ENCODE data around the gene LSM14A. TPM values are rescaled to one million over a fixed set of nuclear protein-coding genes. Genes with fewer than 3 reads are reported as not detected.
"Not testable (repeated sequence)": the region's sequence is repeated elsewhere in the genome, so short reads cannot be mapped to it uniquely, and the experiment has no call there.

The LSM14A gene
- total RNA-seq, 1 donor from 2014 or later = 74.8 TPM

- no peak for ATAC-seq
Measured at GRCh38 chr19:34191355-34191962, 19.2 kb downstream of the LSM14A start.

GRCh38 chr19:34193439-34193838 is 21.1 kb downstream of the LSM14A start:
- no peak for ATAC-seq

GRCh38 chr19:34193876-34194275 is 21.6 kb downstream of the LSM14A start:
- no peak for ATAC-seq

GRCh38 chr19:34201133-34201532 is 28.8 kb downstream of the LSM14A start:
- ATAC-seq = no peak

- not testable (repeated sequence) for ATAC-seq
Measured at GRCh38 chr19:34205324-34205723, 33.0 kb downstream of the LSM14A start.

- no peak for ATAC-seq
Measured at GRCh38 chr19:34208291-34208884, 36.1 kb downstream of the LSM14A start.

GRCh38 chr19:34209726-34210125 is 37.4 kb downstream of the LSM14A start:
- no peak for ATAC-seq

- ATAC-seq = no peak
Measured at GRCh38 chr19:34213283-34213682, 41.0 kb downstream of the LSM14A start.

- no peak for ATAC-seq
Measured at GRCh38 chr19:34214040-34214439, 41.7 kb downstream of the LSM14A start.

GRCh38 chr19:34215006-34215665 is 42.8 kb downstream of the LSM14A start:
- ATAC-seq = no peak

GRCh38 chr19:34215666-34216038 is 43.3 kb downstream of the LSM14A start:
- no peak for ATAC-seq

- ATAC-seq = not testable (repeated sequence)
Measured at GRCh38 chr19:34216745-34217219, 44.5 kb downstream of the LSM14A start.

GRCh38 chr19:34217952-34218817 is 45.9 kb downstream of the LSM14A start:
- no peak for ATAC-seq

GRCh38 chr19:34218818-34219164 is 46.5 kb downstream of the LSM14A start:
- no peak for ATAC-seq

- peak; percentile 39 for ATAC-seq
Measured at GRCh38 chr19:34220472-34221063, 48.3 kb downstream of the LSM14A start.

GRCh38 chr19:34222386-34222785 is 50.1 kb downstream of the LSM14A start:
- ATAC-seq = no peak

GRCh38 chr19:34224996-34225658 is 52.8 kb downstream of the LSM14A start:
- no peak for ATAC-seq

- ATAC-seq = no peak
Measured at GRCh38 chr19:34225659-34226015, 53.3 kb downstream of the LSM14A start.

- ATAC-seq = no peak
Measured at GRCh38 chr19:34226036-34226435, 53.7 kb downstream of the LSM14A start.

- ATAC-seq = no peak
Measured at GRCh38 chr19:34228347-34228746, 56.0 kb downstream of the LSM14A start.

- no peak for ATAC-seq
Measured at GRCh38 chr19:34228762-34229161, 56.5 kb downstream of the LSM14A start.

GRCh38 chr19:34229721-34230120 is 57.4 kb downstream of the LSM14A start:
- ATAC-seq = no peak

Data from esophagus mucosa (tissue), 1 donor.